HG03064 (cell line): ENCODE data around the gene SUMF2.
"Not testable (repeated sequence)": the region's sequence is repeated elsewhere in the genome, so short reads cannot be mapped to it uniquely, and the experiment has no call there.

Experiments
- ATAC-seq: cut with Tn5 transposase; IDR thresholded peaks from one replicate; pipeline ENCODE4 v1.9.1; 2021; ENCODE audit warnings: low read depth; ENCODE audit not compliant: unreplicated experiment

SUMF2 gene

DNA sequence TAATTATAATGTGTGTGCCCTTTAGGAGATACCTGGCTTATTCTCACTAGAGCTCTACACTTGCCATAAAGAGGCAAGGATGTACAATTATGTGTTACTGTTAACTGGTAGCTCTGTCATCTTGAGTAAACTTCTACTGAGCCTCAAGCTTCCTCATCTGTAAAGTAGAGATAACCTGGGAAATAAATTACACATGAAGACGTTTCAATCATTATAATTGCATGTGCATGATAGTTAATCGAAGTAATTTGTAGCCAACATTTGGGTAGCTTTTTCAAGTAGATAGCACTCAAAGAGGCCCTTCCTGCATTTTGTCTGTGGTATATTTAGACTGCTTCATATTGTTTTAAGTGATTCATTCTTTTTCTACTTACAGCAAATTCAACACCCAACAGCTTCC, 10.1 kb upstream of the SUMF2 start:
- no peak for ATAC-seq

DNA sequence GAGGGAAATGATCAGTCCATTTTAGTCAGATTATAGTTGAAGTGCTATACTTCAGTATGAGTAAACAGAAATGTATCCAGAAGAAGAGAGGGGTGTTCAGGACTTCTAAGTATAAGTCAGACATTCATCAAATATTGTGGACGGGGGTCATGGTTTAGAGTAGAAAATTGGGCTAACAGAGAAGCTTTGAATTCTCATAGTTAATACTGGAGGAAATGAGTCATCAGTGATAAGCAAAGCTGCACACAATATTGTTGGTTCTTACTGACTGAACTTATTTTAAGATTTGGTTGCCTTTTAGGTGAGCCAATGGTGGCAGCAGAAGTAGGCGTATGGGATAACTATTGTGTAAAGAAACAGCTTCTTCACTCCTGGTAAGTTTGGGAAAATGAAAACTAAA, 1.7 kb upstream of the SUMF2 start:
- no peak for ATAC-seq

DNA sequence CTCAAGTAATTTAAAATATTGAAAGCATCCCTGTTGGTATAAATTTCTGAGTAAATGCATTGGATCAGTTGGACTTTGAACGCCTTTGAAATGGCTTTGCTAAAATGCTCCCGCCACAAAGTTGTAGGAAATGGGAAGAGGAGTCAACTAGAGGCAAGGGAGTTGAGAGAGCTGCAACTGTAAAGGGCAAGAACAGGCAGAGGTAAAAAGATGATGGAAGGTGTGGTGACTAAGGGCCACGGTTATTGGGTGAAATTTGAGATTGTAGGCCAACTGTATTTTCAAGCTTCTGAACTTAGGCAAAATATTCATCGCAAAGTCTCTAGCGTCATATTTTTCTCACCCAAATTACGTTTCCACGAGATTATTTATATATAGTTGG, 595 bp upstream of the SUMF2 start:
- ATAC-seq: no peak

DNA sequence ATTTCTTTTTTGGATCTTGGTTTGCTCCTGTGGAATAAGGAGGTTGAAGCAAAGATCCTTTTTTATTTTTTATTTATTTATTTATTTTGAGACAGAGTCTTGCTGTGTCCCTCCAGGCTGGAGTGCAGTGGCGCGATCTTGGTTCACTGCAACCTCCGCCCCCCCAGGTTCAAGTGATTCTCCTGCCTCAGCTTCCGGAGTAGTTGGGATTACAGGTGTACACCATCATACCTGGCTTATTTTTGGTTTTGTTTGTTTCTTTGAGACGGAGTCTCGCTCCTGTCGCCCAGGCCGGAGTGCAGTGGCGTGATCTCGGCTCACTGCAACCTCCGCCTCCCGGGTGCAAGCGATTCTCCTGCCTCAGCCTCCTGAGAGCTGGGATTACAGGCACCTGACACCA, 2.3 kb downstream of the SUMF2 start:
- ATAC-seq: not testable (repeated sequence)

DNA sequence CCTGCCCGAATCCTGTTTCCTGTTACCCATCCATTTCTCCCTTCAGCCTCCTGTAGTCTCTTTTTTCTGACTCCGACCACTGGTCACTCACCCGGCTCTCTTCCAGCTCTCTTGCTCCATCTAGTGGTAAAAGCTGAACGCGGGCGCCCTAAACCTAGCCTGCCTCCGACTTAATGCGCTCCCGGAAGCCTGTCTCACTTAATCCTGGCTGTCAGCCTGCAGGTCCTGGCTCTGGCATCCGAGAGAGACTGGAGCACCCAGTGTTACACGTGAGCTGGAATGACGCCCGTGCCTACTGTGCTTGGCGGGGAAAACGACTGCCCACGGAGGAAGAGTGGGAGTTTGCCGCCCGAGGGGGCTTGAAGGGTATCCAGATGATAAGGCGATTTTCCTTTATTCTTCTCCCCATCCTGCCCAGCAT, 10.3 kb downstream of the SUMF2 start:
- peak; percentile 82 for ATAC-seq

DNA sequence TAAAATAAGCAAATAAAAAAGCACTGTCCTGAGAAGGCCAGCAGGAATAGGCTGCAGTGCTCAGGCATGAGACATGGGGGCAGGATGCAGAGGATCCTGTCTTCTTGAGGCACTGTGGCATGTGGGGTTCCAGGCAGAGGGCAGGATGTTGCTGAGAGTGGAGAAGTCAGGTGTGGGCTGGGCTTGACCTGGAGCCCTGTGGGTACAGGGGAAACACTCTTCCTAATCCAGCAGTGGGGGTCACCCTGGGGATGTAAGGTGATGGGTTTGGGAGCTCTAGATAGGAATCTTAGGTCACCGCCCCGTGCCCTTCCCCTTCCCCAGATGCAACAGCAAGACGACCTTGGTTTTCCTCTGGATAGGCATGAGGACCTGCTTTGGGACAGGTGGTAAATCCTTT, 13.6 kb downstream of the SUMF2 start:
- ATAC-seq: no peak

DNA sequence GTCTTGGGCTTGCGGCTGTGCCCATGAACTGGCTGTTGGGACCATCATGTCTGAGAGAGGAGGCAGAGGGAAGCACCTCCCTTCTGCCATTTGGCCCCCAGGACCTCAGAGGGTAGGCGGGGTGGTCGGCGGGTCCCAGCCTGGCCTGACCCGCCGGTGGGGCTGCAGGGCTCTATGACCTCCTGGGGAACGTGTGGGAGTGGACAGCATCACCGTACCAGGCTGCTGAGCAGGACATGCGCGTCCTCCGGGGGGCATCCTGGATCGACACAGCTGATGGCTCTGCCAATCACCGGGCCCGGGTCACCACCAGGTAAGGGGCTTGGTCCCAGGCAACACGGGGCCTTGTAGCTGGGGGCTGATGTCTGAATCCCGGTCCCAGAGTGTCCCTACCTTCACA, 14.1 kb downstream of the SUMF2 start:
- no peak for ATAC-seq

DNA sequence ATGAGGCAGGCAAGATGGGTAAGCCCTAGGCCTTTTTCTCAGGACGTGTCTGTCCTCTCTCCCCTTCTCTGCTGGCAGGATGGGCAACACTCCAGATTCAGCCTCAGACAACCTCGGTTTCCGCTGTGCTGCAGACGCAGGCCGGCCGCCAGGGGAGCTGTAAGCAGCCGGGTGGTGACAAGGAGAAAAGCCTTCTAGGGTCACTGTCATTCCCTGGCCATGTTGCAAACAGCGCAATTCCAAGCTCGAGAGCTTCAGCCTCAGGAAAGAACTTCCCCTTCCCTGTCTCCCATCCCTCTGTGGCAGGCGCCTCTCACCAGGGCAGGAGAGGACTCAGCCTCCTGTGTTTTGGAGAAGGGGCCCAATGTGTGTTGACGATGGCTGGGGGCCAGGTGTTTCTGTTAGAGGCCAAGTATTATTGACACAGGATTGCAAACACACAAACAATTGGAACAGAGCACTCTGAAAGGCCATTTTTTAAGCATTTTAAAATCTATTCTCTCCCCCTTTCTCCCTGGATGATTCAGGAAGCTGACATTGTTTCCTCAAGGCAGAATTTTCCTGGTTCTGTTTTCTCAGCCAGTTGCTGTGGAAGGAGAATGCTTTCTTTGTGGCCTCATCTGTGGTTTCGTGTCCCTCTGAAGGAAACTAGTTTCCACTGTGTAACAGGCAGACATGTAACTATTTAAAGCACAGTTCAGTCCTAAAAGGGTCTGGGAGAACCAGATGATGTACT, 15.5 kb downstream of the SUMF2 start:
- no peak for ATAC-seq

DNA sequence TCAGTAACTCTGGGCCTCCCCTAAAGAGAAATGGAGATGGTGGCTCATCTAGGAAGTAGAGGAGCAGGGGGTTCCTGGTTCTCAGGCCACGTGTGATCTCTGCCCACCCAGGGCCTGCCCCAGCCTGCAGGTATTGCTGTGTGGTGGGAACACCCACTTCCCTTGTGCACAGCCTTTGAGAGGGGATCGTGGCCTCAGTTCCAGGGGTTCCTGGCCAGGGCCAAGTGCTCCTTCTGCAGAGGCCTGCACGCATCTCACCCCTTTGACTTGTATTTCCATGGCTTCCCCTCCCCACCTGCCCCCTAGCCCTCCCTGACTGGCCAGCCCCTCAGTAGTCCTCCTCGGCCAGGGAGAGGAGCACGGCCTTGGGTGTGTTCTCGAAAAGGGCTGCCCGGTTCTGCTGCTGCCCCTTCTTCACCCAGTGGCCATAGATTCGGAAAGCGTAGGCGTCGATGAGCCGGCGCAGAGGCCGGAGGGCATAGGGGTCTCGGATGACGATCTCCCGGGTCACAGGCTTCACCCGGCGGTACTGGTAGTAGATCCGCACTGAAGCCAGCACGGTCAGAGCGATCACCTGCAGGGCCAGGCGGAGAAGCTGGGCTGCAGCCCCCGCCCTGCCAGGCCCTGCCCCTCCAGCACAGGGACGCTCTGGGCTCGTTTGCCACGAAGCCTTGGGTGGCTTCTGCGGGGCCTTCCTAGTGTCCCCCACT, 16.8 kb downstream of the SUMF2 start:
- ATAC-seq: not testable (repeated sequence)

DNA sequence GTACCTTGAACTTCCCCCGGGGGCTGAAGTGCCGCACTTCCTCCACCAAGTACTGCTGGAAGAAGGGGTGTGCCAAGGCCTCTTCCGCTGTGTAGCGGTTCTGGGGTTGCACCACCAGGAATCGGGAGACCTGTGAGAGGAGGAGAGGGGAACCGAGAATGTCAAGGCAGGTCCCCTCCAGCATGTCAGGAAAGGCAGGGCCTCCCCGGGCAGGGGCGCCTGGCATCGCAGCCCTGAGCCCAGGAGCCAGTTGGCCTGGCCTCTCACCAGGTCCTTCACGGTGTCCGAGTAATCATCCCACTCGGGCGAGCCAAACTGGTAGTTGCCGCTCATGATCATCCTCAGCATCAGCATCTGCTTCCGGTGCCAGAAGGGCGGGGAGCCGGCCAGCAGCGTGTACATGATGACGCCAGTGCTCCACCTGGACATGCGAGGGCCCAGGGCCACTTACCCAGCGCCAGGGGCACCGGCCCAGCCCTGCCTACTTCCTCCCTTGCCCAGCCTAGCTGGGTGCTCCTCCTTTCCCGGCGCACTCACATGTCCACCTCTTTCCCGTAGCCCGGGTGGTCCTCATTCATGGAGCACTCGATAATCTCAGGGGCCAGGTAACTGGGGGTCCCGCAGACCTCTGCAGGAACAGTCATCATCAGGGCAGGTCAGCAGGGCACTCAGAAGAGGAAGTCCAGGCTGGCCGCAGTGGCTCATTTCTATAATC, 17.7 kb downstream of the SUMF2 start:
- no peak for ATAC-seq

DNA sequence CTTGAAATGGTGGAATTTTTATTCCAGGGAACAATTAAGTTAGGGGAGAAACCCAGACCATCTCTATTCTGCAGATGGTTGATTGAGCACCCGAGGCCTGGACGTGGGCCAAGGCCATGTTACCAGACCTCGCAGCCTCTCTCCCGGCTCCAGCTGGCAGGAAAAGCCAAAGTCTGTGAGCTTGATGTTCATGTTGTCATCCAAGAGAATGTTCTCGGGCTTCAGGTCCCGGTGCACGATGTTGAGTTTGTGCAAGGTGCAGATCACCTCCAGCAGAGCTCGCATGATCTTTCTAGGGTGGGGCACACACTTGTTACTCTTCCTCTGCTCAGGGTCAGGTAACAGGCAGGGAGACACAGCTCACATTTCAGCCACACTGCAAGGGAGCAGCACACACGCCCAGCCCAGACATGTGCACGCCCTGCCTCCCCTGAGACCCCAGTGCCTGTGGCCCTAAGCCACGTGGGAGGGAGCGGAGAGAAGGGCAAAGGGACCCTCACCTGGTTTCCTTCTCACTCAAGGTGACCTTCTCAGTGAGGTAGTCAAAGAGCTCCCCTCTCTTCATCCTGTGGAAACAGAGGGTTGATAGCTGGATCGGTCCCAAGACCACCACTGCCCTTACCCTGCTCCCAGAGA, 19.2 kb downstream of the SUMF2 start:
- ATAC-seq: no peak

DNA sequence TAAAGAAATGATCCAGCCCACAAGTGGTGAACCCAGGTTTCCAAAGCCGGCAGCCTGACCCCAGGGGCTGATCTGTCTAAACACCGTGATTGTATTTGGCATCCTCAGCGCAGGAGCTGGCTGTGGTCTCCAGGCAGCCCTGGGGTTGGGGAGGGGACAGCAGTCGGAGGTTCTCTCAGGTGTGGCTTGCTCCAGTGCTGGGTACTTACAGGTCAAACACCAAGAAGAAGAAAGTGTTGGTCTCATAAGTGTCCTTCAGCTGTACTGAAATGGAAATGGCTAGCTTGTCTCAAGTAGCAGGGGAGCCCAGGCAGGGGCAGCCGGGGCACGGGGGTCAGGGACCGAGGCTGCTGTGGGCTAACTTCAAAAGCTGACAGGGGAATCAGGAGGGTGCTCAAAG, 22.7 kb downstream of the SUMF2 start:
- ATAC-seq: no peak

DNA sequence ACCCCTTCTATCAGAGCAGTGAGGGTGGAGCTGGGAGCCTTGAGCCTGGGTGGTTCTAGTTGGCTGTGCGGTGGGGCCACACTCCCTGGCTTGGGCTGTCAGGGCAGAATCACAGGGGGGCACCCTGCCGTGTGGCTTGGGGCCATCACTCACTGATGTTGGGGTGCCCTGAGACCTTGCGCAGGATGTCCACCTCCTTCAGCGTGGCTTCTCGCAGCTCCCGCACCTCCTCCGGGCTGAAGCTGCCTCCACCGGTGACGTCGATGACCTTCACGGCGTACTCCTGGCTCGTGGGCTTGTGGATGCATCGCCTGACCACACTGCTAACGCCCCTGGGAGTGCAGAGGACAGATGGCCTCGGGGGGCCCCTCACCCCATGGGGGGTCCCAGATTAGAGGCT, 23.4 kb downstream of the SUMF2 start:
- no peak for ATAC-seq

DNA sequence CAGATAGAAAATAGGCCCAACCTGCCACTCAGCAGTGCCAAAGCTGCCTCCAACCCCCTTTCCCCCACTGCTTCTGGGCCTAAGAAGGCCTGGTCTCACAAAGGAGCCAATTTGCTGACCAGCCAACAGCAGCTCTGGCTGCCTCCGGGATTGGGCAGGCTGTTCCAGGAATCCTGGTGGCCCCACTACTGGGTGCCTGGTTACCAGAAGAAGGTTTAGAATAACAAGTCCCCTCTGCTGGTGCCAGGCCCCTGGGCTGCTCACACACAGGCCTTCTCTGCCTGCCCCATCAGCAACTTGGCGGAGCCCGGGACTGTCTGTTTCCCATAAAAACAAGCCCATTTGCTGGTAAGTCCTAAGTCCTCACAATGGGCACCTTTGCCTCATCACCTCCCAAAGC, 27.5 kb downstream of the SUMF2 start:
- ATAC-seq: no peak

DNA sequence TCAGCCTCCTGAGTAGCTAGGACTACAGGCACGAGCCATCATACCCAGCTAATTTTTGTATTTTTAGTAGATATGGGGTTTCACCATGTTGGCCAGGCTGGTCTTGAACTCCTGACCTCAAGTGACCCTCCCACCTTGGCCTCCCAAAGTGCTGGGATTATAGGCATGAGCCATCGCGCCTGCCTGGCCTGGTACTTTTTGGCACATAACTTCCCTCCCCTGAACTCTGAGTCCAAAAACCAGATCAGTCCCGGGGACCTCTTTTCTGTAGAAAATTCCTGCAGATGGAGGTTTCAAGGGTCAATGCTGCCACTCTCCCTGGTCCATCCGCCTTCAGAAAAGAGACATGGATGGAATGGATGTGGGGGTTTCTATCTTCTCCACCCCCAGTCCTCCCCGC, 28.3 kb downstream of the SUMF2 start:
- not testable (repeated sequence) for ATAC-seq

DNA sequence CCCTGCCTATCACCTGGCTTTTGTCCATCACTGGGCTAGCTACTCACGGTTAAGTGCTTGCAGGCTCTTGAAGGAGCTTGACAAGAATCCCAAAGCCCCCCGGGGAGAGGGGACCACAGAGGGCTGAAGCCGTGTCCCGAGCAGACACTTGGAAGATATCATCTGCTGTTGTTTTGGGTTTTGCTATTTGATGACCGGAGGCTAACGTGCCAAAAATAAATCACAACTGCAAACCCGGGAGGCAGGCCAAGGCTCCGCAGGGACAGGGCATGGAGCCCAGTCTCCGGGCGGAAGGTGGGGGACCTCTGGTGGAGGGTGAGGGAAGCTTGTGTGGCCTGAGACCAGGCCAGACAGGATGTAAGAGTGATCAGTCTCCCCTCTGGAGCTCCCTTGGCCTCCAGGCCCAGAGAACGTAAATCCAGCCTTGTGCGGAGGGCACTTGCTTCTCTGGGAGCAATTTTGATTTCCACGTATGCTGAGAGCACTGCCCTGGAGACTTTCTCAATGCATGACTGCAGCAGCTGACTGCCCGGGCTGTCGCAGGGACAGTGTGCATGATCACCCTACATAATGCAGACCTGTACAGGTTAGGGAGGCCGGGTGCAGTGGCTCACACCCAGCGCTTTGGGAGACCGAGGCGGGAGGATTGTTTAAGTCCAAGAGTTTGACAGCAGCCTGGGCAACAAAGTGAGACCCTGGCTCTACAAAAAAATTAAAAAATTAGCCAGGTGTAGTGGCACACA, 28.9 kb downstream of the SUMF2 start, which contains the start of gene PHKG1:
TSS of gene PHKG1 (minus strand) at position 164 of the 743 bp plus-strand sequence. CDS start 4,011 bp downstream, outside the sequence.
- no peak for ATAC-seq

DNA sequence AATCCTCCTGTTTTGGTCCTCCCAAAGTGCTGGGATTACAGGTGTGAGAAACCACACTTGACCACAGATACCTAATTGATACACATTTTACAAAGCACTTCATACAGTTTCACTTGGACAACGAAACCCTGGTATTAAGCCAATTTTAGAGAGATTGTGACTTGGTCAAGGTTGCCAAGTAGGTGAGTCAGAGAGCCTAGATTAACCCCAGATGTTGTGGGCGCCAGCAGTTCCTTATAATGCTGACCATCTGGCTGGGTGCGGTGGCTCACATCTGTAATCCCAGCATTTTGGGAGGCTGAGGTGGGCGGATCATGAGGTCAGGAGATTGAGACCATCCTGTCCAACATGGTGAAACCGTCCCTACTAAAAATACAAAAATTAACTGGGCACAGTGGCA, 33.6 kb downstream of the SUMF2 start:
- ATAC-seq: no peak

DNA sequence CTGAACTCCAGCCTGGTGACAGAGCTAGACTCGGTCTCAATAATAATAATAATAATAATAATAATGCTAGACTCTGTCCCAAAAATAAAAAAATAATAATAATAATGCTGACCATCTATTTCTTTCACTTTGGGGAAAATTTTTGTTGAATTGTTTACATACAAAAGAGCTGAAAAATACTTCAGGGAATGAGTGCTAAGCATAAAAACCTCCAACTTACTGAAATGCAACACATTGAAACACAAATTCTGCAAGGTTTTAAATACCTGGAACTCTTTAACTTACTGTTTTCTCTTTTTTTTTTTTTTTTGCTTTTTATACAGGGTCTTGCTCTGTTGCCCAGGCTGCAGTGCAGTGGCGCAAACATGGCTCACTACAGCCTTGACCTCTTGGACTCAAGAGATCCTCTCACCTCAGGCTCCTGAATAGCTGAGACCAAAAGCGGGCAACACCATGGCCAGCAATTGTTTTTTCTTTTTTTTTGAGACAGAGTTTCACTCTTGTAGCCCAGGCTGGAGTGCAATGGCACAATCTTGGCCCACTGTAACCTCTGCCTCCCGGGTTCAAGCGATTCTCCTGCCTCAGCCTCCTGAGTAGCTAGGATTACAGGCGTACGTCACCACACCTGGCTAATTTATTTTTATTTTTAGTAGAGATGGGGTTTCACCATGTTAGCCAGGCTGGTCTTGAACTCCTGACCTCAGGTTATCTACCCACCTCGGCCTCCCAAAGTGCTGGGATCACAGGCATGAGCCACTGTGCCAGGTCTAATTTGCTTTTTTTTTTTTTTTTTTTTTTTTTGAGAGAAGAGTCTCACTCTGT, 34.3 kb downstream of the SUMF2 start:
- not testable (repeated sequence) for ATAC-seq

DNA sequence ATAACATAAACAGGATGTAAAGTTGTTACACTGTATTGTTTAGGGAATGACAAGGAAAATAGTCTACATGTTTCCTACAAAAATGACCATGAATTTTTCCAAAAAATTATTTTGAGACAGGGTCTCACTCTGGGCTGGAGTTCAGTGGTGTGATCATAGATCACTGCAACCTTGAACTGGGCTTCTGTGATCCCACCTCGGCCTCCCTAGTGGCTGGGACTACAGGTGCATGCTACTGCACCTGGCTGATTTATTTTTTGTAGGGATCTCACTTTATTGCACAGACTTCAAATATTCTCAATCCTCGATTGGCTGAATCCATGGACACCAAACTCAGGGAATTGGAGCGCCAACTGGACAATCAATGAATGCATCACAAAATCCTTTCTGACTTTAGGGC, 35.6 kb downstream of the SUMF2 start:
- ATAC-seq: no peak

DNA sequence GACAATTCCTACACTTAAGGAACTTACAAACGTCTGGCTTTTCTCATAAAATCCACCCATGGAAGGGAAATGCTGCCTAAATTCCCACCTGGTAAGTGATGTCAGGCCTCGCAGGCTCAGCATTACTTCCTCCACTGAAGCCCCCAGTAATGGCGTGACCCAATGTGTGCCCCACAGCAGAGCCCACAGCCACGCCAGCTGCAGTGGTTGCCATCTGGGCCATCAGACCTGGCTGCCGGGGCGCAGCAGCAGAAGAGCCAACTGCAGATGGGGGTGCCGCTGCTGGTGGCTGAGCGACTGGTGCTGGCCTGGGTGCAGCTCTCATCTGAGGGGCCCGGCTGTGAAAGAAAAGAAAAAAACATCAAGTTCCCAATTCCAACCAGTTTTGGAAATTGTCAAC, 40.1 kb downstream of the SUMF2 start:
- ATAC-seq: not testable (repeated sequence)
